Measurements from ENCODE around the gene CFAP45. TPM values are rescaled to one million over a fixed set of nuclear protein-coding genes. Genes with fewer than 3 reads are reported as not detected.
A peak's percentile ranks its signal among the peaks of the same experiment; 100 is the strongest.

CFAP45 gene
- total RNA-seq, 1 donor from 2014 or later, result 1.5 TPM

GRCh38 chr1:159932296-159933285 is 32.6 kb upstream of the CFAP45 start:
- Mint-ChIP-seq H3K9me3 (no peaks in the 10 kb centered on the region), H3K36me3 (ENCODE audit: low read depth) (no peaks in the 10 kb centered on the region), H3K27me3 (ENCODE audit: low read depth) (peaks cover 9% of the 10 kb centered on the region), H3K4me3 (ENCODE audit: low read depth) (no peak overlapping the region), H3K4me1 (ENCODE audit: low read depth) (peaks cover 6% of the 10 kb centered on the region), H3K27ac (no peak overlapping the region)
- no peak for DNase-seq (ENCODE audit: low spot score)
- intact Hi-C loops (cut with micrococcal nuclease), result no loop called here

GRCh38 chr1:159931795-159932173 is 31.8 kb upstream of the CFAP45 start:
- Mint-ChIP-seq H3K4me1 (ENCODE audit: low read depth) (peaks cover 2% of the 10 kb centered on the region), H3K27me3 (ENCODE audit: low read depth) (peaks cover 9% of the 10 kb centered on the region), H3K36me3 (ENCODE audit: low read depth) (no peaks in the 10 kb centered on the region), H3K27ac (no peak overlapping the region), H3K9me3 (no peaks in the 10 kb centered on the region), H3K4me3 (ENCODE audit: low read depth) (no peak overlapping the region)
- intact Hi-C loops (cut with micrococcal nuclease), result no loop called here
- no peak for DNase-seq (ENCODE audit: low spot score)

GRCh38 chr1:159931101-159931794 is 31.3 kb upstream of the CFAP45 start:
- Mint-ChIP-seq H3K27me3 (ENCODE audit: low read depth) (peaks cover 8% of the 10 kb centered on the region), H3K4me1 (ENCODE audit: low read depth) (peaks cover 1% of the 10 kb centered on the region), H3K4me3 (ENCODE audit: low read depth) (no peak overlapping the region), H3K36me3 (ENCODE audit: low read depth) (no peaks in the 10 kb centered on the region), H3K9me3 (no peaks in the 10 kb centered on the region), H3K27ac (no peak overlapping the region)
- DNase-seq (ENCODE audit: low spot score), result no peak
- intact Hi-C loops (cut with micrococcal nuclease), result no loop called here

GRCh38 chr1:159930634-159931033 is 30.7 kb upstream of the CFAP45 start:
- no peak overlapping the region for H3K4me3 Mint-ChIP-seq (ENCODE audit: low read depth)
- peaks cover 7% of the 10 kb centered on the region for H3K4me1 Mint-ChIP-seq (ENCODE audit: low read depth)
- DNase-seq (ENCODE audit: low spot score), result no peak
- H3K9me3 Mint-ChIP-seq, result no peaks in the 10 kb centered on the region
- H3K36me3 Mint-ChIP-seq (ENCODE audit: low read depth), result no peaks in the 10 kb centered on the region
- H3K27ac Mint-ChIP-seq, result no peak overlapping the region
- intact Hi-C loops (cut with micrococcal nuclease), result no loop called here
- peaks cover 5% of the 10 kb centered on the region for H3K27me3 Mint-ChIP-seq (ENCODE audit: low read depth)

GRCh38 chr1:159930216-159930615 is 30.3 kb upstream of the CFAP45 start:
- Mint-ChIP-seq H3K9me3 (no peaks in the 10 kb centered on the region), H3K36me3 (ENCODE audit: low read depth) (peaks cover 2% of the 10 kb centered on the region), H3K4me3 (ENCODE audit: low read depth) (no peak overlapping the region), H3K27me3 (ENCODE audit: low read depth) (peaks cover 5% of the 10 kb centered on the region), H3K27ac (no peak overlapping the region), H3K4me1 (ENCODE audit: low read depth) (peaks cover 7% of the 10 kb centered on the region)
- intact Hi-C loops (cut with micrococcal nuclease), result no loop called here
- no peak for DNase-seq (ENCODE audit: low spot score)

- no peak overlapping the region for H3K27ac Mint-ChIP-seq
- H3K4me1 Mint-ChIP-seq (ENCODE audit: low read depth), result peaks cover 7% of the 10 kb centered on the region
- H3K9me3 Mint-ChIP-seq, result no peaks in the 10 kb centered on the region
- DNase-seq (ENCODE audit: low spot score), result no peak
- H3K4me3 Mint-ChIP-seq (ENCODE audit: low read depth), result no peak overlapping the region
- peaks cover 5% of the 10 kb centered on the region for H3K27me3 Mint-ChIP-seq (ENCODE audit: low read depth)
- peaks cover 5% of the 10 kb centered on the region for H3K36me3 Mint-ChIP-seq (ENCODE audit: low read depth)
- intact Hi-C loops (cut with micrococcal nuclease), result loop anchor here (10.0 kb wide), 1 partner anchor 695 kb away; no protein-coding TSS in a partner anchor
Observed at GRCh38 chr1:159929155-159930051, 29.4 kb upstream of the CFAP45 start.

GRCh38 chr1:159928491-159929050 is 28.6 kb upstream of the CFAP45 start:
- peaks cover 2% of the 10 kb centered on the region for H3K27me3 Mint-ChIP-seq (ENCODE audit: low read depth)
- peaks cover 13% of the 10 kb centered on the region for H3K36me3 Mint-ChIP-seq (ENCODE audit: low read depth)
- H3K9me3 Mint-ChIP-seq, result no peaks in the 10 kb centered on the region
- peaks cover 10% of the 10 kb centered on the region for H3K4me1 Mint-ChIP-seq (ENCODE audit: low read depth)
- intact Hi-C loops (cut with micrococcal nuclease), result loop anchor here (10.0 kb wide), 1 partner anchor 696 kb away; no protein-coding TSS in a partner anchor
- no peak for DNase-seq (ENCODE audit: low spot score)
- no peak overlapping the region for H3K27ac Mint-ChIP-seq
- H3K4me3 Mint-ChIP-seq (ENCODE audit: low read depth), result no peak overlapping the region

- H3K9me3 Mint-ChIP-seq, result no peaks in the 10 kb centered on the region
- peaks cover 15% of the 10 kb centered on the region for H3K4me1 Mint-ChIP-seq (ENCODE audit: low read depth)
- H3K27ac Mint-ChIP-seq, result no peak overlapping the region
- no peaks in the 10 kb centered on the region for H3K27me3 Mint-ChIP-seq (ENCODE audit: low read depth)
- H3K36me3 Mint-ChIP-seq (ENCODE audit: low read depth), result peaks cover 19% of the 10 kb centered on the region
- intact Hi-C loops (cut with micrococcal nuclease), result loop anchor here (10.0 kb wide), 1 partner anchor 697 kb away; no protein-coding TSS in a partner anchor
- no peak for DNase-seq (ENCODE audit: low spot score)
- no peak overlapping the region for H3K4me3 Mint-ChIP-seq (ENCODE audit: low read depth)
Observed at GRCh38 chr1:159927849-159928431, 28.0 kb upstream of the CFAP45 start.

- no peaks in the 10 kb centered on the region for H3K27me3 Mint-ChIP-seq (ENCODE audit: low read depth)
- H3K27ac Mint-ChIP-seq, result no peak overlapping the region
- H3K9me3 Mint-ChIP-seq, result no peaks in the 10 kb centered on the region
- DNase-seq (ENCODE audit: low spot score), result no peak
- H3K4me3 Mint-ChIP-seq (ENCODE audit: low read depth), result no peak overlapping the region
- intact Hi-C loops (cut with micrococcal nuclease), result loop anchor here (10.0 kb wide), 1 partner anchor 697 kb away; no protein-coding TSS in a partner anchor
- H3K4me1 Mint-ChIP-seq (ENCODE audit: low read depth), result peaks cover 18% of the 10 kb centered on the region
- H3K36me3 Mint-ChIP-seq (ENCODE audit: low read depth), result peaks cover 23% of the 10 kb centered on the region
Observed at GRCh38 chr1:159927211-159927848, 27.4 kb upstream of the CFAP45 start.

GRCh38 chr1:159925719-159926078 is 25.7 kb upstream of the CFAP45 start:
- no peak for DNase-seq (ENCODE audit: low spot score)
- Mint-ChIP-seq H3K4me1 (ENCODE audit: low read depth) (peaks cover 34% of the 10 kb centered on the region), H3K36me3 (ENCODE audit: low read depth) (peaks cover 37% of the 10 kb centered on the region), H3K9me3 (no peaks in the 10 kb centered on the region), H3K27me3 (ENCODE audit: low read depth) (no peaks in the 10 kb centered on the region), H3K27ac (peak overlapping the region; percentile 98), H3K4me3 (ENCODE audit: low read depth) (peak overlapping the region; percentile 95)
- intact Hi-C loops (cut with micrococcal nuclease), result loop anchor here (1.0 to 10.0 kb wide), 4 partner anchors 173 to 849 kb away; partner anchors contain the start of genes AIM2, DCAF8 and IGSF8

All from activated T-helper 2 cell treated with anti-CD3 and anti-CD28 coated beads, Interferon-gamma antibody, Interleukin-2, Interleukin-4, amounts not matched to agents 10 μg/mL and 5 μg/mL and 100 μg/mL, durations not matched to agents 14 hours and 24 hours and 36 hours (primary cell).